HTERT RPE-1 (cell line): ENCODE results near the gene NEAT1.

Experiments
- in situ Hi-C: fragments of 300-500 bp; cut with MboI; formaldehyde crosslinking; loops from 4 replicates; pipeline ENCODE4 v1.14.3; 2020; ENCODE audit warnings: low sequenced_read_pairs

NEAT1 gene

DNA sequence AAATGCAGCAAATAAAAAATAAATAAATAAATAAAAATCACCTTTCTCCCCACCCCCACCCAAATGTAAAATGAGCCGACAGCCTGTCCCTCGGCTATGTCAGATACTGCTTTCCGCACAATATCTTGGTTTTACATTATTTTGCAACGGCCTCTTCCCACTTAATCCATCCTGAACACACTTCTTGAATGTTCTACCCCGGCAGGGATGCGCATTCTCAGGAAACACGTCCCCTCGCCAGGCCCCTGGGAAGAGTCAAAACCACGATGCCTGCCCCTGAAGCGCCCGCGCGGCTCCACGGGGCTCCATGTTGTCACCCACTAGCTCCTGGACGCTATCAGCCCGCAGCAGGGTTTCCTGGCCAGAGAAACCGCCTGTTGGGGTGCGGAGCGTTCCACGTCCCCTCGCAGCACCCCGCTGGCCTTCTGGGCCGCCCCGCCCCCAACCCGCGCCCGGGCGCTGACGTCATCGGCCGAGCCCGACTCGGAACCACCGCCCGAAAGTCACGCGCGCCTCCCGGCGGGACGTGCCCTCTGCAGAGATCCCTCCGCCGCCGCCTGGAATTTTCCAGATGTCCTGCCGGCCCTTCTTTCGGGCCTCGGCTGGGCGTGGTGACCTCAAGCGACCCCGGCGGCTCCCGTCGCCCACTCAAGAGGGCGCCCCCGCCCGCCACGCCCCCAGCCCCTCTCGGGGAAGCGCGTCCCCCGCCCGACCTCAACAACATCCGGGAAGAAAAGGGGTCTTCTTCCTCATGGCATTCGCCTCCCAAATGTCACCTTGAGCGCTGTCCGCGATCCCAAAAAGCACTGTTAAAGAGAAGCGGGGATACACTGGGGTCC is 585 bp upstream of the NEAT1 start:
- in situ Hi-C loops: no loop called here

DNA sequence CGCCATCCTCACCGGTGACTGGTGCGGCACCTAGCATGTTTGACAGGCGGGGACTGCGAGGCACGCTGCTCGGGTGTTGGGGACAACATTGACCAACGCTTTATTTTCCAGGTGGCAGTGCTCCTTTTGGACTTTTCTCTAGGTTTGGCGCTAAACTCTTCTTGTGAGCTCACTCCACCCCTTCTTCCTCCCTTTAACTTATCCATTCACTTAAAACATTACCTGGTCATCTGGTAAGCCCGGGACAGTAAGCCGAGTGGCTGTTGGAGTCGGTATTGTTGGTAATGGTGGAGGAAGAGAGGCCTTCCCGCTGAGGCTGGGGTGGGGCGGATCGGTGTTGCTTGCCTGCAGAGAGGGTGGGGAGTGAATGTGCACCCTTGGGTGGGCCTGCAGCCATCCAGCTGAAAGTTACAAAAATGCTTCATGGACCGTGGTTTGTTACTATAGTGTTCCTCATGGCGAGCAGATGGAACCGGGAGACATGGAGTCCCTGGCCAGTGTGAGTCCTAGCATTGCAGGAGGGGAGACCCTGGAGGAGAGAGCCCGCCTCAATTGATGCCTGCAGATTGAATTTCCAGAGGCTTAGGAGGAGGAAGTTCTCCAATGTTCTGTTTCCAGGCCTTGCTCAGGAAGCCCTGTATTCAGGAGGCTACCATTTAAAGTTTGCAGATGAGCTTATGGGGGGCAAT is 1.1 kb downstream of the NEAT1 start:
- in situ Hi-C loops: no loop called here

DNA sequence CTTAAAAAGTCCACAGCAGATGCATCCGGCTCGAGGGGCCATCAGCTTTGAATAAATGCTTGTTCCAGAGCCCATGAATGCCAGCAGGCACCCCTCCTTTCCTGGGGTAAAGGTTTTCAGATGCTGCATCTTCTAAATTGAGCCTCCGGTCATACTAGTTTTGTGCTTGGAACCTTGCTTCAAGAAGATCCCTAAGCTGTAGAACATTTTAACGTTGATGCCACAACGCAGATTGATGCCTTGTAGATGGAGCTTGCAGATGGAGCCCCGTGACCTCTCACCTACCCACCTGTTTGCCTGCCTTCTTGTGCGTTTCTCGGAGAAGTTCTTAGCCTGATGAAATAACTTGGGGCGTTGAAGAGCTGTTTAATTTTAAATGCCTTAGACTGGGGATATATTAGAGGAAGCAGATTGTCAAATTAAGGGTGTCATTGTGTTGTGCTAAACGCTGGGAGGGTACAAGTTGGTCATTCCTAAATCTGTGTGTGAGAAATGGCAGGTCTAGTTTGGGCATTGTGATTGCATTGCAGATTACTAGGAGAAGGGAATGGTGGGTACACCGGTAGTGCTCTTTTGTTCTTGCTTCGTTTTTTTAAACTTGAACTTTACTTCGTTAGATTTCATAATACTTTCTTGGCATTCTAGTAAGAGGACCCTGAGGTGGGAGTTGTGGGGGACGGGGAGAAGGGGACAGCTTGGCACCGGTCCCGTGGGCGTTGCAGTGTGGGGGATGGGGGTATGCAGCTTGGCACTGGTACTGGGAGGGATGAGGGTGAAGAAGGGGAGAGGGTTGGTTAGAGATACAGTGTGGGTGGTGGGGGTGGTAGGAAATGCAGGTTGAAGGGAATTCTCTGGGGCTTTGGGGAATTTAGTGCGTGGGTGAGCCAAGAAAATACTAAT is 1.9 kb downstream of the NEAT1 start:
- in situ Hi-C loops: no loop called here

DNA sequence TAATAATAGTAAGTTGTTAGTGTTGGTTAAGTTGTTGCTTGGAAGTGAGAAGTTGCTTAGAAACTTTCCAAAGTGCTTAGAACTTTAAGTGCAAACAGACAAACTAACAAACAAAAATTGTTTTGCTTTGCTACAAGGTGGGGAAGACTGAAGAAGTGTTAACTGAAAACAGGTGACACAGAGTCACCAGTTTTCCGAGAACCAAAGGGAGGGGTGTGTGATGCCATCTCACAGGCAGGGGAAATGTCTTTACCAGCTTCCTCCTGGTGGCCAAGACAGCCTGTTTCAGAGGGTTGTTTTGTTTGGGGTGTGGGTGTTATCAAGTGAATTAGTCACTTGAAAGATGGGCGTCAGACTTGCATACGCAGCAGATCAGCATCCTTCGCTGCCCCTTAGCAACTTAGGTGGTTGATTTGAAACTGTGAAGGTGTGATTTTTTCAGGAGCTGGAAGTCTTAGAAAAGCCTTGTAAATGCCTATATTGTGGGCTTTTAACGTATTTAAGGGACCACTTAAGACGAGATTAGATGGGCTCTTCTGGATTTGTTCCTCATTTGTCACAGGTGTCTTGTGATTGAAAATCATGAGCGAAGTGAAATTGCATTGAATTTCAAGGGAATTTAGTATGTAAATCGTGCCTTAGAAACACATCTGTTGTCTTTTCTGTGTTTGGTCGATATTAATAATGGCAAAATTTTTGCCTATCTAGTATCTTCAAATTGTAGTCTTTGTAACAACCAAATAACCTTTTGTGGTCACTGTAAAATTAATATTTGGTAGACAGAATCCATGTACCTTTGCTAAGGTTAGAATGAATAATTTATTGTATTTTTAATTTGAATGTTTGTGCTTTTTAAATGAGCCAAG is 2.7 kb downstream of the NEAT1 start:
- in situ Hi-C loops: no loop called here

- in situ Hi-C loops: no loop called here
Observed at GRCh38 chr11:65425971-65426838, 3.6 kb downstream of the NEAT1 start.

DNA sequence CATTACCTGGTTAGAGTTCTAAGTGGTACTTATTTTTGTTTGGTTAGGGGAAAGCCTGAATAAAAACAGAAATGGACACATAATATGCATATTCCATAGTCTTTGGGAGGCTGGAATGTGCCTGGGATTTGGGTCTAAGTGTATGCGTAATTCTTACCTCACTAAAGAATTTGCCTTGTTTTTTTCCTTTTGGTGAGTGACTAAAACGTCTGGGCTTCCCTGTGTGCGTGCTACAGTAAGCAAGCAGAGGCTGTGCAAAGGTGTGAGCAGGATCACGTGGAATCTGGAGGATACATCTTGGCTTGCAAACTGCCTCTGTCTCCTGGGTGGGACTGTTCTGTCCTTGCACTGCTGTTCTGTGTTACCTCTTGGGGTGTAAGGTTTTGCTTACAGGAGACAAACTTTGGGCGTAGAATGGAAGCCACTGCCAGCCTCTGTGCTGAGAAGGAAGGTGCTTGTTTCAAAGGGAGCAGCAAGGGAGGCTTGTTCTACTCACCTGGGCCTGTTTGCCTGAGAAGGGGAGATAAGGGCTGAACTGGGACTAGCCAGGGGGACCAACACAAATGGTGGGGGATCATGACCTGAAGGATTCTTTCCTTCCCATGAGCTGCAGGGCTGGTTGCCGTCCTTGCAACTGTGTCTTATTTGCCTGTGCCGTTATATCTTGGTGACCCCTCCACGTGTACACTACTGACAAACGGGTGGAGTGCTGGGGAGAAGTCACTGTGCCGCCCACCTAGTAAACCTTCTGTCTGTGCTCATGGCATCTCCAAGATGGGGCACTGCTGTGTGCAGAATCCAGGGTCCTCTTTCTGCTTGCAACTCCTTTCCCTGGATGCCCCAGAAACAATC is 4.5 kb downstream of the NEAT1 start:
- in situ Hi-C loops: no loop called here

GRCh38 chr11:65427691-65428577 is 5.3 kb downstream of the NEAT1 start:
- in situ Hi-C loops: no loop called here

- in situ Hi-C loops: no loop called here
Observed at GRCh38 chr11:65428578-65429067, 6.0 kb downstream of the NEAT1 start.

DNA sequence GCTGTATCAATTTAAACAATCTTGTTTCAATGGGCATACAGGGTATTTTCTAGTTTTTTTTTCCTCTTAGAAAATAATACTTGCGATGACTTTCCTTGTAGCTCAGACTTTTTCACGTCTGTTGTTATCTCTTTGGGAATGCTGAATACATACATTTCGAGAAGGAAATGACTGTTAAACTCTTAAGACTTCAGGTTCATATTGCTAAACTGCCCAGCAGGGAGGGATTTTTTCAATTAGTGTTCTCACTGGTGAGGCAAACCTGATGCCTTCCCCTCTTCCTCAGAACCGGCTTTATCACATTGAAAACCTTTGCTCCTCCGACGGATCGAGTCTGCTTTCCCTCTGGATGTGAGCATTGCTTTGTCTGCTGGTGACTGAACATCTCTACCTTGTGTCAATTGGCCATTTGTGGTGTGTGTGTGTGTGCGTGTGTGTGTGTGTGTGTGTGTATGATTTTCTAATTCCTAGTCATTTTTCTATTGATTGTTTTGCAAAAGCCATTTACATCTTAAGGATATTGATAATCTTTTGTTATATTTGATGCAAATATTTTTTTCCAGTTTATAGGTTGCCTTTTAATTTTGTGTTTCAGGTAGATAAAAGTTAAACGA is 6.6 kb downstream of the NEAT1 start:
- in situ Hi-C loops: no loop called here

DNA sequence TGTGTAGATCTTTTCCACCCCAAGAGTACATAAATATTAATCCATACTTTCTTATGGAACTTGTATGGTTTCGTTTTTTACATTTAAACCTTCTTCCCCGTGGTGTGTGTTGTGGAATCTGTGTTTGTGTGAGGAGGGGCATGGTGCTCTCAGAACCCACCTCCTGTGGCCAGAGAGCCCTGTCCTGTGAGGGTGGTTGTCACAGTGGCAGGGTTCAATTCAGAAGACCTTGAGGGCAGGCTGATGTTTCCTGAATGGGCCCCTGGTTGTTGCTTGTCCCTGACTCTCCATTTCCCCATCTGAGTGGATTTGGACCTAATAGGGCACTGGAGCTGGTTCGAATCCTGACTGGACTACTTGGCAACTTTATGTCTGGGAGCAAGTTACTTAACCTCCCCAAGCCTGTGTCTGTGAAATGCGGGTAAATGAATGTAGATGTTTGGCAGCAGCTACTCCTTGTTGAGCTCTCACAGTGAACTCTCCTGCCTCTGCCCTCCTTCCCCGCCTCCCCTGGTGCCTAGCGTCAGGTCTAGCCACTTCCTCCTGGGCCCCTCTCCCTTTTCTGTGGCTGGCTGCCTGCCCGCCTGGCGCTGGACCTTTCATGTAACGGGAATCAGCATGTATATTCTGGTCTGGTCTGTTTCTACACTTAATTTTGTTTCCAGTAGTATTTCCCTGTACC is 7.3 kb downstream of the NEAT1 start:
- in situ Hi-C loops: no loop called here

DNA sequence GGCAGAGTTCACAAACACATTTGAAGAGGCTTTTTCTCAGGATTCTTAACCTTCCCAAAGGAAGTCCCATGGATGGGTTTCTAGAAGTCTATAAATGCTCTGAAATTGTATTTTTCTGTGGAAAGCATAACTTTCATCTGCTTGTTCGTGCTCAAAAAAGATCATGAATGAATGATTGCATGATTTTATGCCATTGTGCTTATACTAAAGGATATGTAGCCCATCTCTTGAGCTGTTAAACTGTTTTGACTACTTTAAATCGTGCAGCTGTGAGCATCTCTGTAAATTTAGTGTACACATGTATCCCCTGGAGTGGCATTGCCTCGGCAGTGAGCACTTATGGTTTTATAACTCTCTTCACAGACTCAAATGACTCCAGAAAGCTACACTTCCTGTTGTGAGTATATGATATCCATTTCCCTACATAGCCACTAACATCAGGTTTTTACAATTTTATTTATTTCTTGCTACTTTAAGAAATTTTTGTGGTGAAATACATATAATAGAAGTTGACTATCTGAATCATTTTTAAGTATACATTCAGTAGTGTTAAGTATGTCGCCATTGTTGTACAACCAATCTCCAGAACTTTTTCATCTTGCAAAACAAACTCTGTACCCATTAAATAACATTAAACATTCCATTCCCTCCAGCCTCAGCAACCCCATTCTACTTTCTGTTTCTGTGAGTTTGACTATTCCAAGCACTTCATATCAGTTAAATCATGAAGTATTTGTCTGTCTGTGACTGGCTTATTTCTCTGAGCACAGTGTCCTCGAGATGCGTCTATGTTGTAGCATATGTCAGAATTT is 8.0 kb downstream of the NEAT1 start:
- in situ Hi-C loops: no loop called here

DNA sequence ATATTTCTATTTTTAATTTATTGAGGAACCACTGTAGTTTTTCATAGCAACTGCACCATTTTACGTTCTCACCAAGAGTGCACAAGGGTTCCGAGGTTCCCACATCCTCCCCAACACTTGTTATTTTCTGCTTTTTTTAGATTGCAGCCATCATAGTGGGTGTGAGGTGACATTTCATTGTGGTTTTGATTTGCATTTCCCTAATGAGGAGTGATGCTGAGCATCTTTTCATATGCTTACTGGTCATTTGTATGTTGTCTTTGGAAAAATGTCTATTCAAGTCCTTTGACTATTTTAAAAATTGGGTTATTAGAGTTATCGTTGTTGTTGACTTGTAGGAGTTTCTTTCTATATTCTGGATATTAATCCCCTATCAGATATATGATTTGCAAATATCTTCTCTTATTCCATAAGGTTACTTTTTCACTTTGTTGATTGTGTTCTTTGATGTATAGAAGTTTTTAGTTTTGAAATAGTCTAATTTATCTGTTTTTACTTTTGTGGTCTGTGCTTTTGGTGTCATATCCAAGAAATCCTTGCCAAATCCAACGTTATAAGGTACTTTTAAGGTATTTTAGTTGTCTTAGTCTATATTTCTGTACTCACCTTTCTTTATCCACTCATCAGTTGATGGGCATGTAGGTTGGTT is 9.0 kb downstream of the NEAT1 start:
- in situ Hi-C loops: no loop called here

DNA sequence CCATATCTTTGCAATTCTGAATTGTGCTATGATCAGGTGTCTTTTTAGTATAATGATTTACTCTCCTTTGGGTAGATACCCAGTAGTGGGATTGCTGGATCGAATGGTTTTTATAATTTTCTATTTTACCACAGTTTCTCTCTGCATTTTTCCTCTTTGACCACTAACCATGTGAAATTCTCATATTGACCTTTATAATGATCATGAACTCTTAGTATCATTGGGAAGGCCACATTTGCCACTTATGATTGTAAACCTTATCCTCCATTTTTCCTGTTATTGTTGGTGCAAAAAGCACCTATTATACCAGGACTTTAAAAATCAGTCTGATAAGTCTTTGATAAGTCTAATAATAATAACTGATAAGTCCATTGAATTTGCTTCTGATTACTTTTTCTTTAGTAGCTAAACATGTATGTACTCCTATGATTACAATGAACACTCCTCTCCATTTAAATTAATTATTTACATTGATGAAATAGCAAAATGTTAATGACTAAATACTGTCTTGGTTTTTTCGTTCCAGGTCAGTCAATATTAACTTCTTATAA is 9.6 kb downstream of the NEAT1 start:
- in situ Hi-C loops: no loop called here

GRCh38 chr11:65432686-65433582 is 10.3 kb downstream of the NEAT1 start:
- in situ Hi-C loops: no loop called here
